Measurements from ENCODE around the gene NAT16. TPM values are rescaled to one million over a fixed set of nuclear protein-coding genes. Genes with fewer than 3 reads are reported as not detected.

NAT16 gene
- total RNA-seq, 1 experiment from 2014 or later = not detected

- Histone ChIP-seq H3K4me1 (peaks cover 5% of the 10 kb centered on the region), H3K36me3 (ENCODE audit: control insufficient read depth, insufficient read depth, low read length) (no peaks in the 10 kb centered on the region), H3K9me3 (no peaks in the 10 kb centered on the region), H3K27me3 (replicated peaks; ENCODE audit: control insufficient read depth, insufficient read depth, low read length) (no peaks in the 10 kb centered on the region), H3K4me3 (ENCODE audit: low read depth, low read length) (no peak overlapping the region)
- Mint-ChIP-seq H3K4me1 (ENCODE audit: low read depth, unreplicated experiment) (peaks cover 9% of the 10 kb centered on the region), H3K9me3 (ENCODE audit: unreplicated experiment) (no peaks in the 10 kb centered on the region), H3K27me3 (ENCODE audit: insufficient read depth, unreplicated experiment) (peaks cover 1% of the 10 kb centered on the region), H3K36me3 (ENCODE audit: insufficient read depth, unreplicated experiment) (no peaks in the 10 kb centered on the region), H3K4me3 (ENCODE audit: unreplicated experiment) (no peak overlapping the region), H3K27ac (ENCODE audit: unreplicated experiment) (no peak overlapping the region)
- TF ChIP-seq, protein P1, sequence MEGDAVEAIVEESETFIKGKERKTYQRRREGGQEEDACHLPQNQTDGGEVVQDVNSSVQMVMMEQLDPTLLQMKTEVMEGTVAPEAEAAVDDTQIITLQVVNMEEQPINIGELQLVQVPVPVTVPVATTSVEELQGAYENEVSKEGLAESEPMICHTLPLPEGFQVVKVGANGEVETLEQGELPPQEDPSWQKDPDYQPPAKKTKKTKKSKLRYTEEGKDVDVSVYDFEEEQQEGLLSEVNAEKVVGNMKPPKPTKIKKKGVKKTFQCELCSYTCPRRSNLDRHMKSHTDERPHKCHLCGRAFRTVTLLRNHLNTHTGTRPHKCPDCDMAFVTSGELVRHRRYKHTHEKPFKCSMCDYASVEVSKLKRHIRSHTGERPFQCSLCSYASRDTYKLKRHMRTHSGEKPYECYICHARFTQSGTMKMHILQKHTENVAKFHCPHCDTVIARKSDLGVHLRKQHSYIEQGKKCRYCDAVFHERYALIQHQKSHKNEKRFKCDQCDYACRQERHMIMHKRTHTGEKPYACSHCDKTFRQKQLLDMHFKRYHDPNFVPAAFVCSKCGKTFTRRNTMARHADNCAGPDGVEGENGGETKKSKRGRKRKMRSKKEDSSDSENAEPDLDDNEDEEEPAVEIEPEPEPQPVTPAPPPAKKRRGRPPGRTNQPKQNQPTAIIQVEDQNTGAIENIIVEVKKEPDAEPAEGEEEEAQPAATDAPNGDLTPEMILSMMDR (IDR thresholded peaks at IDR 0.05; ENCODE audit: insufficient read depth in 1 of 2, low read depth in 1 of 2, low read length in 1 of 2, severe bottlenecking in 1 of 2, unreplicated experiment in 1 of 2) = no peak
- CTCF ChIA-PET = interaction anchor here (0.5 to 0.6 kb wide), 2 partner anchors 50 to 164 kb away, joined by 3 to 4 read pairs; no protein-coding TSS in a partner anchor
- intact Hi-C loops (cut with micrococcal nuclease; ENCODE audit: unreplicated experiment) = no loop called here
- no peak for DNase-seq
- BruUV-seq (replicated peaks) = no TSS peak
- POLR2A ChIA-PET = no interaction called here
Measured at GRCh38 chr7:101128040-101128834, 51.9 kb downstream of the NAT16 start.

- H3K36me3 Mint-ChIP-seq (ENCODE audit: insufficient read depth, unreplicated experiment) = no peaks in the 10 kb centered on the region
- Histone ChIP-seq H3K9me3 (no peaks in the 10 kb centered on the region), H3K4me1 (peaks cover 11% of the 10 kb centered on the region), H3K36me3 (ENCODE audit: control insufficient read depth, insufficient read depth, low read length) (no peaks in the 10 kb centered on the region), H3K4me3 (ENCODE audit: low read depth, low read length) (no peak overlapping the region), H3K27me3 (replicated peaks; ENCODE audit: control insufficient read depth, insufficient read depth, low read length) (no peaks in the 10 kb centered on the region)
- no TSS peak for BruUV-seq (replicated peaks)
- ChIA-PET CTCF (interaction anchor here (0.5 to 0.8 kb wide), 3 partner anchors 49 to 164 kb away, joined by 3 to 4 read pairs (median 3); no protein-coding TSS in a partner anchor), POLR2A (no interaction called here)
- H3K4me3 Mint-ChIP-seq (ENCODE audit: unreplicated experiment) = no peak overlapping the region
- H3K4me1 Mint-ChIP-seq (ENCODE audit: low read depth, unreplicated experiment) = peaks cover 11% of the 10 kb centered on the region
- DNase-seq = no peak
- no peaks in the 10 kb centered on the region for H3K27me3 Mint-ChIP-seq (ENCODE audit: insufficient read depth, unreplicated experiment)
- no peaks in the 10 kb centered on the region for H3K9me3 Mint-ChIP-seq (ENCODE audit: unreplicated experiment)
- intact Hi-C loops (cut with micrococcal nuclease; ENCODE audit: unreplicated experiment) = no loop called here
- TF ChIP-seq, protein P1 (IDR thresholded peaks at IDR 0.05; ENCODE audit: insufficient read depth in 1 of 2, low read depth in 1 of 2, low read length in 1 of 2, severe bottlenecking in 1 of 2, unreplicated experiment in 1 of 2) = no peak
- no peak overlapping the region for H3K27ac Mint-ChIP-seq (ENCODE audit: unreplicated experiment)
Measured at GRCh38 chr7:101127460-101128039, 52.5 kb downstream of the NAT16 start.

- Mint-ChIP-seq H3K27me3 (ENCODE audit: insufficient read depth, unreplicated experiment) (no peaks in the 10 kb centered on the region), H3K9me3 (ENCODE audit: unreplicated experiment) (no peaks in the 10 kb centered on the region), H3K27ac (ENCODE audit: unreplicated experiment) (no peak within 1 kb of the TSS), H3K36me3 (ENCODE audit: insufficient read depth, unreplicated experiment) (no peaks in the 10 kb centered on the region), H3K4me3 (ENCODE audit: unreplicated experiment) (no peak within 1 kb of the TSS), H3K4me1 (ENCODE audit: low read depth, unreplicated experiment) (peaks cover 18% of the 10 kb centered on the region)
- Histone ChIP-seq H3K4me3 (ENCODE audit: low read depth, low read length) (no peak within 1 kb of the TSS), H3K9me3 (no peaks in the 10 kb centered on the region), H3K27me3 (replicated peaks; ENCODE audit: control insufficient read depth, insufficient read depth, low read length) (no peaks in the 10 kb centered on the region), H3K36me3 (ENCODE audit: control insufficient read depth, insufficient read depth, low read length) (no peaks in the 10 kb centered on the region), H3K4me1 (peaks cover 15% of the 10 kb centered on the region)
- POLR2A ChIA-PET = no interaction called here
- no peak for DNase-seq
- CTCF ChIA-PET = interaction anchor here (0.6 to 1.0 kb wide), 5 partner anchors 11 to 237 kb away, joined by 3 to 4 read pairs (median 3); partner anchors contain the start of genes PLOD3, UFSP1 and ZNHIT1
- TF ChIP-seq, protein P1 (IDR thresholded peaks at IDR 0.05; ENCODE audit: insufficient read depth in 1 of 2, low read depth in 1 of 2, low read length in 1 of 2, severe bottlenecking in 1 of 2, unreplicated experiment in 1 of 2) = peak; percentile 15 to 19
- intact Hi-C loops (cut with micrococcal nuclease; ENCODE audit: unreplicated experiment) = no loop called here
- no TSS peak for BruUV-seq (replicated peaks)
Measured at GRCh38 chr7:101126651-101127459, 53.2 kb downstream of the NAT16 start, which contains the start of gene SERPINE1. SERPINE1 (plus strand) TSS chr7:101127104; CDS start chr7:101128394, 1,290 bp downstream.
